ENCODE results near the gene RPS6KA2. TPM values are rescaled to one million over a fixed set of nuclear protein-coding genes. Genes with fewer than 3 reads are reported as not detected.

Gene RPS6KA2
- total and polyA plus RNA-seq, 2 donors (not counting 1 experiment from before 2014, with no cell fraction given), result 2.2 to 16.0 TPM

- Histone ChIP-seq H3K4me2 (replicated peaks; ENCODE audit: low read depth, low read length, poor library complexity, severe bottlenecking) (peak overlapping the region; percentile 65), H3K27me3 (replicated peaks in 1 of 4; ENCODE audit: control extremely low read depth in 1 of 4, control insufficient read depth in 3 of 4, insufficient read depth in 4 of 4, low read length in 3 of 4) (peaks cover 0 to 15% (median 4%) of the 10 kb centered on the region in 4 experiments), H3K27ac (ENCODE audit: low read length in 2 of 2) (no peak overlapping the region), H3K4me3 (ENCODE audit: control extremely low read depth in 1 of 5, extremely low read depth in 1 of 5, insufficient read depth in 1 of 5, low read depth in 2 of 5, low read length in 4 of 5) (peak overlapping the region in 3 of 5 experiments; percentile 18 to 23 (median 22)), H3K36me3 (replicated peaks in 1 of 2; ENCODE audit: control extremely low read depth in 1 of 2, control insufficient read depth in 1 of 2, extremely low read depth in 1 of 2, insufficient read depth in 2 of 2, low read length in 1 of 2) (no peaks in the 10 kb centered on the region), H3K9me3 (ENCODE audit: control extremely low read depth in 1 of 3, control insufficient read depth in 2 of 3, insufficient read depth in 1 of 3, low read length in 2 of 3) (peaks cover 0 to 4% (median 0%) of the 10 kb centered on the region in 3 donors), H2AFZ (ENCODE audit: insufficient read depth, low read depth, low read length, poor library complexity, severe bottlenecking) (peak overlapping the region; percentile 70), H4K20me1 (ENCODE audit: control insufficient read depth, insufficient read depth, low read length, poor library complexity, severe bottlenecking) (no peaks in the 10 kb centered on the region), H3K9ac (ENCODE audit: low read length) (peak overlapping the region; percentile 51), H3K4me1 (ENCODE audit: control insufficient read depth in 2 of 2, insufficient read depth in 2 of 2, low read length in 2 of 2) (peaks cover 25 to 26% of the 10 kb centered on the region in 2 donors), H3K79me2 (ENCODE audit: control insufficient read depth, insufficient read depth, low read length) (no peaks in the 10 kb centered on the region)
- intact Hi-C loops (cut with micrococcal nuclease), result no loop called here
- Mint-ChIP-seq H3K4me3 (no peak overlapping the region), H3K9me3 (ENCODE audit: insufficient read depth) (no peaks in the 10 kb centered on the region), H3K27me3 (peaks cover 22% of the 10 kb centered on the region), H3K4me1 (peaks cover 20% of the 10 kb centered on the region), H3K27ac (no peak overlapping the region)
- 83% methylated on average over 9 of the region's 15 CpGs for WGBS (ENCODE audit: insufficient coverage)
- ATAC-seq (ENCODE audit: low read depth) (no peak), DNase-seq (peak; percentile 31)
- POLR2A ChIA-PET, result interaction anchor here (0.7 kb wide), 1 partner anchor 16 kb away, joined by 3 read pairs; no protein-coding TSS in a partner anchor
- CTCF ChIA-PET, result no interaction called here
- TF ChIP-seq CTCF (IDR thresholded peaks at IDR 0.05) (no peak), EZH2 (IDR thresholded peaks at IDR 0.05; ENCODE audit: borderline replicate concordance, insufficient read depth, low read depth, low read length, poor library complexity, severe bottlenecking) (no peak)
Observed at GRCh38 chr6:166655713-166656229, 28.7 kb upstream of the RPS6KA2 start.

GRCh38 chr6:166655251-166655650 is 28.2 kb upstream of the RPS6KA2 start:
- H3K36me3 ChIP-seq (replicated peaks in 1 of 2; ENCODE audit: control extremely low read depth in 1 of 2, control insufficient read depth in 1 of 2, extremely low read depth in 1 of 2, insufficient read depth in 2 of 2, low read length in 1 of 2), result no peaks in the 10 kb centered on the region
- Mint-ChIP-seq H3K9me3 (ENCODE audit: insufficient read depth) (no peaks in the 10 kb centered on the region), H3K27me3 (peaks cover 19% of the 10 kb centered on the region), H3K4me1 (peaks cover 20% of the 10 kb centered on the region), H3K27ac (no peak overlapping the region), H3K4me3 (no peak overlapping the region)
- no peaks in the 10 kb centered on the region for H4K20me1 ChIP-seq (ENCODE audit: control insufficient read depth, insufficient read depth, low read length, poor library complexity, severe bottlenecking)
- H3K9ac ChIP-seq (ENCODE audit: low read length), result no peak overlapping the region
- no peak for ATAC-seq (ENCODE audit: low read depth)
- no peak for DNase-seq
- ChIA-PET CTCF (no interaction called here), POLR2A (no interaction called here)
- no peak overlapping the region for H3K27ac ChIP-seq (ENCODE audit: low read length in 2 of 2)
- H3K4me2 ChIP-seq (replicated peaks; ENCODE audit: low read depth, low read length, poor library complexity, severe bottlenecking), result no peak overlapping the region
- H3K4me1 ChIP-seq (ENCODE audit: control insufficient read depth in 2 of 2, insufficient read depth in 2 of 2, low read length in 2 of 2), result peaks cover 25 to 26% of the 10 kb centered on the region in 2 donors
- H3K4me3 ChIP-seq (ENCODE audit: control extremely low read depth in 1 of 5, extremely low read depth in 1 of 5, insufficient read depth in 1 of 5, low read depth in 2 of 5, low read length in 4 of 5), result no peak overlapping the region
- WGBS (ENCODE audit: insufficient coverage), result 98% methylated on average over 4 of the region's 6 CpGs
- intact Hi-C loops (cut with micrococcal nuclease), result no loop called here
- H3K79me2 ChIP-seq (ENCODE audit: control insufficient read depth, insufficient read depth, low read length), result no peaks in the 10 kb centered on the region
- H3K9me3 ChIP-seq (ENCODE audit: control extremely low read depth in 1 of 3, control insufficient read depth in 2 of 3, insufficient read depth in 1 of 3, low read length in 2 of 3), result peaks cover 0 to 4% (median 0%) of the 10 kb centered on the region in 3 donors
- peaks cover 0 to 15% (median 4%) of the 10 kb centered on the region in 4 experiments for H3K27me3 ChIP-seq (replicated peaks in 1 of 4; ENCODE audit: control extremely low read depth in 1 of 4, control insufficient read depth in 3 of 4, insufficient read depth in 4 of 4, low read length in 3 of 4)
- TF ChIP-seq EZH2 (IDR thresholded peaks at IDR 0.05; ENCODE audit: borderline replicate concordance, insufficient read depth, low read depth, low read length, poor library complexity, severe bottlenecking) (no peak), CTCF (IDR thresholded peaks at IDR 0.05) (no peak)
- H2AFZ ChIP-seq (ENCODE audit: insufficient read depth, low read depth, low read length, poor library complexity, severe bottlenecking), result no peak overlapping the region

Measured in B cell (primary cell).